COLO829 (cell line): ENCODE results near the gene DNAH6.

Source experiments
- DNase-seq: peaks from one replicate; pipeline ENCODE4 v3.0.0; 2012; ENCODE audit warnings: low spot score

The DNAH6 gene

DNA sequence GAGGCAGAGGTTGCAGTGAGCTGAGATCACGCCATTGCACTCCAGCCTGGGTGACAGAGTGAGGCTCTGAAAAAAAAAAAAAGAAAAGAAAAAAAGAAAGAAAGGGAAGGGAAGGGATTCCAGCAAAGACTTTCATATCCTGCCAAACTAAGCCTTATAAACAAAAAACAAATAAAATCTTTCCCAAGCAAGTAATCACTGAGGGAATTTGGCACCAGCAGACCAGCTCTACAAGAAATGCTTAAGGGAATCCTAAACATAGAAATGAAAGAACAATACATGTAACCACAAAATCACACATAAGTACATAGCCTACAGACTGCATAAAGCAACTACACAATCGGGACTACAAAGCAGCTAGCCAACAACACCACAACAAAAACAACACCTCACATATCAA lies 285.5 kb downstream of the DNAH6 start:
- no peak for DNase-seq

DNA sequence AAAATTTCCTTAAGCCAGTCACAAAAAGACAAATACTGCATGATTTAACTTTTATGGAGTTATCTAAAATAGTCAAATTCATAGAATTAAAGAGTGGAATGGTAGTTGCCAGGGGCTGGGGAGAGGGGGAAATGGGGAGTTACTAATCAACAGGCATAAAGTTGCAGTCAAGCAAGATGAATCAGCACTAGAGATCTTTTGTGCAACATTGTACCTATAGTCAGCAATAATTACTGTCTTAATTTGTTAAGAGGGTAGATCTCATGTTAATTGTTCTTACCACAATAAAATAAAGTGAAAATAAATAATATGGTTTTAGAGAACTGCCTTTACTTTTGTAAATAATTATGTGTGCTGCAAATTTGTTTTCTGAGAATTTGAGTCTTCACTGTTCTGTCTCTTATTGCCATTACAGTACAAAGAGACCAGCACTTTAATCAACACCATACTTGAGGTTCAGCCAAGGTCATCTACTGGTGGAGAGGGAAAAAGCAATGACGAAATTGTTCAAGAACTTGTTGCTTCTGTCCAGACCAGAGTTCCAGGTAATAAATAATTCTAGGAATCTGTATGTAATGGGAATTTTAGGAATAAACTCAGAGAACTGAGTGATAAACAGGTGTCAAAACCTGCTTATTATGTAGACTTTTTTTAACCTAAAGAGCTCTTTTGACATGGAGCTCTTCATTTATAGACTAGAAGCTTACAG lies 289.1 kb downstream of the DNAH6 start:
- no peak for DNase-seq

DNA sequence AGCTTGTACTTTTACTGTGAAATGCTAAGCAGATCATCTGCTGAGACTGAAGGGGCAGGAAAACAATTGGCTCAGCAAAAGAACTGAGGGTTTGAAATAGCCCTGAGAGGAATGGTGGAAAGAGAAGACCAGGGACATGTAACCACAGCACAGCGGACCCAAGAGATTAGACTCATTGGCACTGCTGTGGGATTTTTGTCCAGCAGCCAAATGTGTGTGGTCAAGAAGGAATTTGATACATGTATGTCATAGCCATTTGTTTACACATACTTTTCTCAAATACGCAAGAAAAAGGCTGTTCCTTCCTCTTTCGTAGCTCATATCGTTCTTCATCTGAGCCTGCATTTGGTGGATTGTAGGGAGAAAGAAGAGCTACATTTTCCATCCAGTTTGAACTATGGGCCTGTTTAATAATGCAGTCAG lies 290.8 kb downstream of the DNAH6 start:
- DNase-seq = peak; percentile 43

DNA sequence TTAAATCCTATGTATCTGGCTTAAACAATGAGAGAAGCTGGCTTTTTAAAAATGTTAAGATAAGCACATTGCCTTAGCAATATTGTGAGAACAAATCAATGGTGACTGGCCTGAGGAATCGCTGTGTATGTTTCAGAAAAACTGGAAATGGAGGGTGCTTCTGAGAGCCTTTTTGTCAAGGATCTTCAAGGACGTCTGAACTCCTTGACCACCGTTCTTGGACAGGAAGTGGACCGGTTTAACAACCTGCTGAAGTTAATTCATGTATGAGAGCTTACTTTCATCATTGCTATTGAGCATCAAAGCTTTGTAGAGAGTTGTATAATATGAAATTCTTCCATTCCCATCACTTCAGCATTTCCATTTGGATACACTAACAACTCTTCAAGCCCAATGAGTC lies 292.0 kb downstream of the DNAH6 start:
- DNase-seq = no peak

DNA sequence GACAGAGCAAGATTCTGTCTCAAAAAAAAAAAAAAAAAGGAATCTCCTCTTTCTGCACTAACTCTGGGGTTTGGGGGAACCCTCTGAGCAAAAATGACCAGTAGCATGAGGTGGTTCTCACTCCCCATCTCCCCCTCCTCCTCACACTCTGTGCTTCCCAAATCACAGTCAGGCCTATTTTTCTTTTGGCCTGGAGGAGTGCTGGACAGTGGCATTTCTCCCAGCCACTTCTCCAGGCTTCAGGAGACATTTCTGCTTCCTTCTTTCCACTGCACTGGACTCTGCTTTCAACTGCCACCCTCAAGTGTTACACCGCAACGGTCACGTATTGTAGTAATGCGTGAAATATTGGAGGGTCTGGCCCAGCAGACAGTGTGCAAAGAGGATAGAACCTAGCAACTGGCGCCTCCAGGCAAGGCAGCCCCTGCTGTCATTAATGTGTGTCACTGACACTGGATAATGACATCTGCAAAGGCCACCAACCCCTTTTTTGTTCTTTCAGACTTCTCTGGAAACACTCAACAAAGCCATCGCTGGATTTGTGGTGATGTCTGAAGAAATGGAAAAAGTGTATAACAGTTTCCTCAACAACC lies 295.6 kb downstream of the DNAH6 start:
- DNase-seq = no peak

DNA sequence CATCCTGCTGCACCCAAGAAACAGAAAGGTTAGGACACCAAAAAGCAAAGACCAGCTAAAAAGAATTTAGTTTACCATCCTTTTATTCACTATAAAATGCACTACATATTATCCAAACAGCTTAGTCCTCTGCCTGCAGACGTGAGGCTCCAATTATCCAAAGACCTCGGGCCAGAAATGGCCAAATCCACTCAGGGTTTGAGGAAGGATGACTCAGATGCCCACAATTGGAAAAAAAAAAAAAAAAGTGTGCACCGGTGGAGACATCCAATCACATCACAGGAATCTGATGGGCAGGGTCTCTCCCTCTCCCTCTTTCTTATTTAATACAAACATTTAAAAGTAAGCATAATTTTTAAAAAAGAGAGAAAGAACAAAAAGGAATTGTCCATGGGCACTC lies 298.8 kb downstream of the DNAH6 start:
- no peak for DNase-seq

DNA sequence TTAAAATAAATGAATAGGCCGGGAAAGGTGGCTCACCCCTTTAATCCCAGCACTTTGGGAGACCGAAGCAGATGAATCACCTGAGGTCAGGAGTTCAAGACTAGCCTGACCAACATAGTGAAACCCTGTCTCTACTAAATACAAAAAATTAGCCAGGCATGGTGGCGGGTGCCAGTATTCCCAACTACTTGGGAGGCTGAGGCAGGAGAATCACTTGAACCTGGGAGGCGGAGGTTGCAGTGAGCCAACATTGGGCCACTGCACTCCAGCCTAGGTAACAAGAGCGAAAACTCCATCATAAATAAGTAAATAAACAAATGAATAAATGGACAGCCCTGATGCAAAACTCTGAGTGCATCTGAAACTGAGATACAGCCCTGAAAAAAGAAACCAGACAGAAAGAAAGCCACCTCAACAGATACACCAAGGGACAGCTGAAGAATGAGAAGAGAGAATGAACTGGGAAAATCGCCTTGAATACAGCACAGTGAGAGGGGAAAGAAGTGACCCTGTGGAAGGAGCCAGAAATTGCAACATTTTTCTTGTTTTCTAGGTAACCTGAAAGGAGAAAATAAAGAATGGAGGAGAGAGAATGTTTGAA lies 300.2 kb downstream of the DNAH6 start:
- DNase-seq = no peak

DNA sequence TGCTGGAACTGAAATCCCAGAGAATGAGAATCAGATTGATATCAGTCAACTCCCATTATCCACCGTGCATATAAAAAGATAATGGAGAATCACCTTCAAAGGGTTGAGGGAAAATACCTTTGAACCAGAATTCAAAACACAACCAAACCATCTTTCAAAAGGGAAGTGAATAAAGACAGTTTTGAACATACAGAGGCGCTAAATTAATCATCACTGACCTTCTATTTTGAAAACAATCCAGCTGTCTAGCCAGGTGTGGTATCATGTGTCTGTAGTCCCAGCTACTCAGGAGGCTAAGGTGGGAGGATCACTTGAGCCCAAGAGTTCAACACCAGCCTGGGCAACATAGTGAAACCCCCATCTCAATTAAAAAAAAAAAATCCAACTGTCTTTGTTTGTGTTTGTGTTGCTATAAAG lies 300.9 kb downstream of the DNAH6 start:
- DNase-seq = no peak

DNA sequence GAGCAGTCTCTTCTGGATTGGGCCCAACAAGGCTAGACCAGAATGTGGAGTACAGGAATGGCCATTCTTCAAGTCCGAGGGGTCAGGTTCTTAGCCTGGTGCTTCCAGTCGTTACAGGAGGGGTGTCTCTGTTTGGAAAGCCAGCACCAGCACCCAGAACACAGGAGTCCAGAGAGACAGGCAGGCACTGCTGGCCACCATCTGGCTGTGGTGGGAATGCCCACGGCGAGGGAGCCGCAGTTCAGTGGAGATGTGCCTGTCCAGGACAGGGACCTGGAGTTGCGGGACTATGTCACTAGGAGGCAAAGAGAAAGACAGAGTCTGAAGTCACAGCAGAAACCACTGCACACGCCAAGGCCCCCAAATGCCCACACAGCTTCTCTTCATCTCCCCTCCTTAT lies 305.5 kb downstream of the DNAH6 start:
- DNase-seq = no peak

DNA sequence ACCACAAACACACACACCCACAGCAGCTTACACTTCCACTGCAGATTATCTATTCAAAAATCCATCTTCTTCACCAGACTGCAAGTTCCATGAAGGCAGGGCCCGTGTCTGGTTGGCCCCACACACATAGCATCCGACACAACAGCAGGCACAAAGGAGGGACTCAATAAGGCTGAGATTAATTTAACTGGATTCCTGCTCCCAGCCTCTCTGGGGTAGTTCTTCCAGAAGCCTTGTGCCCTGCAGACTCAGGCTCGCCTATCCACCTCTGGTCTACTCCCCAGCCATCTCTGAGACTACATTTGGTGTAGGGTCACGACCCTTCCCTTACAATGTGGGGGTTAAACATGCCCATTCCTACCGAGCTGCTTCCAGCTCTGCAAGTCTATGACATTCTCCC lies 306.9 kb downstream of the DNAH6 start:
- no peak for DNase-seq

DNA sequence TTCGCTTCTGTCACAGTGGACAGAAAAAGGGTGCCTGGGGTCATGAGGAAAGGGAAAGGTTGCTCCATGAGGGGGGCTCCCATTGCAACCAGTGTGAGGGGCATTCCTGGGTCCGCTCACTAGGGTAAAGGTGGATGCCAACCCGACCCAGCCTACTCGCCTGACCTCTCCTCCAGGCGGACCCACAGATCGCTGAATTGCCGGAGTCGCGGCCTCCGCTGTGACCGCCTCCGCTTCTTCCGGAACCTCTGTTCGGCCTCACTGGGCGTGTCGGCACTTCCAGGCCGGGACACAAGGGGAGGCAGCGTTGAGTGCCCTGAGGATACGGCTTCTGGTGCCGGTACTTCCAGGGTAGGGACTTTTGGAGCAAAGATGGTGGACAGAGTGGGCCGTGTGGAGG lies 307.5 kb downstream of the DNAH6 start:
- no peak for DNase-seq

DNA sequence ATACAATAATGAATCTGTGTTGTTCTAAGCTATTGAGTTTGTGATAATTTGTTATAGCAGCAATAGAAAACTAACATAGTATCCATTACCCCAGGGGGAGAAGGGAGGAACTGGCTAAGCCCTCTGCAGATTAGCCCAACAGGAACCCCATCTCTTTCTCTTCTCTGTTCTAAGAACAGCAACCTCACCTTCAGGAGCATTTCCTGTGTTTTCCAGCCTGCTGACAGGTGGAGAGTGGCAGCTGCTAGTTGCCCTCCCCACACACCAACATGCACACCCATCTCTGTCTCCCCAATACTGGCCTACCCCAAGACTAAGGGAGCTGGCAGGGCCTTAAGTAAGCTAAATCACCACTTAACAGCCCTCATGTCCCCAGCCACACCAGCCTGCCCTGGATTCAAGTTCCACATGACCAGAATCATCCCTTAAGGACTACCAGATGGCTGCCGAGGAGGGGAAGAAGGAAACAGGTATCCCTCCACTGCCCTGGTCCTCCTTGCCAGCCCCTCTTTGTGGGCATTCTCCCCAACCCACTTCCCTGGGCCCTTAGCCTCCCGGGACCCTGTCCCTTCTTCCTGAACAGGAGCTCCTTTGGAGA lies 311.8 kb downstream of the DNAH6 start:
- DNase-seq = no peak

DNA sequence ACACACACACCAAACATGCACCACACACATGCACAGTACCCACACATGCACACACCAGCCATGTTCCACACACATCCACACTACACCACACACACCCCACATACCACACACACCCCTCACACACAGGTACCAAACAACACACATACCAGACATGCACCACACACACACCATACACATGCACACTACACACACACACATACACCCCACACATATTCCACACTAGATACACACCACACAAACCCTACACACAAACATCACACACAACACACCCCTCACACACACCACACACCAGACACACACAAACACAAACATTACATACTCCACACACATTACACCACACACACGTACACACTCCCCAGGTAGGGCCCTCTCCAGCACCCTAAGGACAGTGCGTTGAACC lies 313.4 kb downstream of the DNAH6 start:
- DNase-seq = no peak

DNA sequence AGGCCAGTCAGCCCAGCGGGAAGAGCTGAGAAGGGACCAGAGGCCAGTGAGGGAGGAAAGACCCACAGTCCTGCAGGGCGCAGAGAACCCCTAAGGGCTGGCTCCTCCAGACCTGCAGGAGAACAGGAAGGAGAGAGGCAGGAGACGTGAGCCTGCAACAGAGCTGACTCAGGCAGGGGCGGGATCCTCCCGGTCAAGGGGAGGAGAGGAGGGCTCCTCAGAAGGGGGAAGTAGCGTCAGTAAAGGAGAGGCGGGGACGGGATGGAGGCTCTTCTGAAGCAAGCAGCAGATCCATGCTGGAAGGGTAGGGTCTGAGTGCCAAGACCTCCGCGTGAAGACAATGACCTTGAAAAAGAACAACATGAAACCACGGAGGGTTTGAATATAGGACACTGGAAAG lies 313.8 kb downstream of the DNAH6 start:
- DNase-seq = no peak

DNA sequence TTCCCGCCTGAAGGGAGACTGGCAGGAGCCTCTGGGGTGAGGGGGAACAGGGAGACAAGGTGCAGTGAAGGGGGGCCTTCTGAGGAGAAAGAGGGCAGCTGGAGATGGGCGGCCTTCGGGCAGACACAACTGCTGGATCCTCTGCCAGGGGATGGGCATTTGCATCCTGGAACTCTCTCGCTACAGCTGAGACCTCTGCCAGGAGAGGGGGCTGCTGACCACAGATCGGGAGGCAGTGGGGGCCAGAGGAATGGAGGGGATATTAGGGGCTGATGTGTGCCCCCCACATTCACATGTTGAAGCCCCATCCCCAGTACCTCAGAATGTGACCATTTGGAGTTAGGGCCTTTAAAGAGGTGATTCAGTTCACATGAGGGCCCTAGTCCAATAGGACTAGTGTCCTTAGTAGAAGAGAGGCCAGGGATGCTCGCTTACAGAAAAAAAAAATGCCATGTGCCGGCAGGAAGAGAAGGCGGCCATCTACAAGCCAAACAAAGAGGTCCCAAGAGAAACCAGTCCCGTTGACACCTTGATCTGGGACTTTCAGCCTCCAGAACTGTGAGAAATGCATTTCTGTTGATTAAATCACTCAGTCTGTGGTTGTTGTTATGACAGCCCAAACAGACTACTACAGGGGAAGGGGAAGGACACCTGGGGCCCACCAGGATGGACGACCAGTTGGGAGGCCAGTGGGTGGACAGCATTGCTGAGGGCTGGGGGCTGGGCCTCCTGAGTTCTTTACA lies 314.6 kb downstream of the DNAH6 start:
- no peak for DNase-seq

DNA sequence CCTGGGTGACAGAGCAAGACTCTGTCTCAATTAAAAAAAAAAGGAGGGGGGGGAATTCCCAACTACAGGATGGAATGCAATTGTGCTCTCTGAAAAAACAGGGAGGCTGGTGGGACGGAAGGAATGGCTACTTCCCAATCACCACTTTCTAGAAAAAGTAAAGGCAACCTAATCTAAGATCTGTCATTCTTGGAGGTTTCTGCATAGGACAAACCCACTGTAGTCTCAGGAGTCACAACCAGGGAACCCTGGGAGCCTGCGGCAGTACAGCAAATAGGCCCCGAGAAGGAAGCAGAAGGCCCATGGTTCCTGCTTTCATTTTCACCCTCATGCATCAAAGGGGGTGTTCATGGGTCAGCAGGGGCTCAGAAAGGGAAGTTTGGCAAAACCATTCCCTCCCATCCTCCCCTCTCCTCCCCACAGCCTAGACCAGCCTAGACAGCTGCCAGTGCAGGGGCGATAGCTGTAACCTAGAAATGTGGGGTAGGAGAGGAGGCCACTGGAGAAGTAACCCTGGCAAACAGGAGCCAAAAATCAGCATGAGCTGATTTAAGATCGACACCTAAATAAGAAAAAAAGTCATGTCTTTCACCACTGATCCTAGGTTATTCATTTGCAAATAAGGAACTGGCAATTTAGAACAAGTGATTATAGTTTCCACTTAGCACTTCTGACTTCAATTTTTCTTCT lies 316.6 kb downstream of the DNAH6 start:
- DNase-seq = no peak

DNA sequence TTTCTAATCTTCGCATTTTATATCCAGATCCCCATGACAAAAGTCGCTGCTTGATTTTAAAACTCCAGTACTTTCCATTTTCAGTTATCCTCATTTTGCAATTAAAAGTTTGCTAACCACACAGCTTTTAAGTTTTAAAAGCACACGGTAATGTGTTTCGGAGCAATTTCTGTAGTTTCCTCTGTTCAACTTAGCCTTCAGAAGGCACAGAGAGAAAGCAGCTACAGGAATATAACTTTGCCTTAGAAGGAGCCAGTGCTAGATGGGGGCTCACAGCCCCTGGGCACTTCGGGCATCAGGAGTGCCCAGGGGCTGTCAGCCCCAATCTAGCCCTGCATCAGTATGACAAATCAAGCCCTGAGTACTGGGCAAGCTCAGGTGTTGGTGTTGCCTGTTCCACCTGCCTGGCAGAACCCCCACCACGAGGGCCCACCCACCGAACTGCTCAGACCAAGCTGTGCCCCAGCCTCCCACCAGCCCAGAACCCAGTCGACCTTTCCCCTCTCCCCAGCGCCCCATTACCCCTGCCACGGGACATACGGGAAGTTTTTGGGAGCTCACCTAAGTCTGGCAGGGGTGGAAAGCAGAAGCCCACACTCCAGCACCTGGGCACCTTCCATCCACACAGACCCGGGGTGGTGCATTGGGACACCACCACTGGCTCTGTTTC lies 317.3 kb downstream of the DNAH6 start:
- DNase-seq = no peak

DNA sequence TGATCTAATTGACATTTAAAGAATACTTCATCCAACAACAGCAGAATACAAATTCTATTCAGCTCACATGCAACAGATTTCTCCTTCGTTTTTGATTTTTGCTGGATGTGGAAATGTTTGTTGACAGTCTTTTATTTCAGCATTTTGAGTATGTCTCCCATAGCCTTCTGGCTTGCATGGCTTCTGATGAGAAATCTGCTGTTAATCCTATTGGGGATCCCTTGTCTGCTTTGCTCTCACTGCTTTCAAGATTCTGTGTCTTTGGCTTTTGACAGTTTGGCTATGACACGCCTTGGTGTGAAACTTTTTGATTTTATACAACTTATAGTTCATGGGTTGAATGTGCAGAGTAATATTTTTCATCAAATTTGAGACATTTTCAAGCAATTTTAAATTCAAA lies 319.9 kb downstream of the DNAH6 start:
- DNase-seq = no peak

DNA sequence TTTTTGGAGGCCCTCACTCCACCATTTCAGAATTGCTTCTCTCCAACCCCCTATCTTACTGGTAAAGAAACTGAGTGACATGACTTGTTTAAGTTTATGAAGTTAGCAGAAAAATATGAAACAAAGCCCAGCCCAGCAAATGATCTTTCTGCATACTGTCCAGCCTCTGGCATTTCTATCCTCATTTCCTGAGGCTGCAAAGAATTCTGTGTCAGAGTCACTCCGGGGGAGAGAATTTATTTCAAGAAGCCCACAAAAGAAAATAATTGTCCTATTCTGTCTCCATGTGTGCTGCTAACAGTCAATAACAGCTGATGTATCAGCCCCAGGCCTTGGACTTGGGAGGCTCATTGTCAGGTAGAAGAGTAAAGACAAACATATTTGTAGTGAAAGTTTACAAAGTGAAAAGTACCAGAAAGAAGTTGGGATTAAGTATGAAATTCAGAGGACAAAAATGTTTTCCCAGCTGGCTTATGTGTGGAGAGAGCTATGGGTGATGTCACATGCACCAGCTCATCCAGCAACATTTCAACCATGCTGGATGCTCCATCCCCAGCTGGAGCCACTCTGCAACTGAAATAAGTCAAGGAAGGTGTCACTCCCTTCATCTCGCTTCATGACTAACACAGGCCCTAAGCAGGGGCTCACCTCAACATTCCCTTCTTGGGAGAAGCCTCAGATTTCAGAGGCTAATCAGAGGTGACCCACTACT lies 322.3 kb downstream of the DNAH6 start:
- DNase-seq = no peak

DNA sequence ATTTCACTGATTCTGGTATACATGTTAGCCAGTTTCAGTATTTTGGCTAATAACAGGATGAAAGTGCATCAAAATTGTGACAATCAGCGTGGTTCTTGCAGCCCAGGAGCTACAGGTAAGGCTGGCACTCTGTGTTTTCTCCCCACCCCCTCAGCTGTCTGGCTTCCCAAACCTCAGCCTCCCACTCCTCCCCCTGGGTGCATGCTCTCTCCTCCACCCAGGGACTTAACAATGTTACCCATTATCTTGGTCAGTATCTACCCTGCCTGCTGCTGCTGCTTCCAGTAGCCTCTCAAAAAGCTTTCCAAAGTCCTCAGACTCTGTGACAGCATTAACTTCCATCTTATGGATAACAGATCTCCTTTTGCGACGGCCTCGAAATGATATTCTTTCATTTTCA lies 323.6 kb downstream of the DNAH6 start:
- DNase-seq = no peak

DNA sequence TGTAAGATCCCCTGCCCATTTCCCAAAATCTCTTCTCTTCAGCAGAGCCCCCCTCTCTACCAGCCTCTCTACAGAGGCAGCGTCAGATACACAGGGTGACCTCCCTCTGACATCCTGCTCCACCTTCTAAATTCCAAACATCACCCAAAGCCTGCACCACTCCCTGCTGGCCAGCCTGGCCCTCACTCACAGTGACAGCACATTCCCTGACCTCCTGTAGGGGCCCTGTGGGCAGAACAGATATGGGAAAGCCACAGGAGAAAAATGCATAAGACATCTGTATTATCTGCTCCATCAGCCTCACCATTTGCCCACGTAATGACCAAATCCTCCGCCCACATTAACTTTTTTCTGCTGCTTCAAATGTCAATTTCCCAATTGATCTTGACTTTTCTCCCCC lies 324.0 kb downstream of the DNAH6 start:
- DNase-seq = no peak
